HEK293 (cell line): ENCODE results near the gene LAMP5.

Source experiments
- CTCF ChIA-PET: fragments of 350-600 bp; formaldehyde crosslinking; extraction: SDS; loops from one replicate; lab custom pipeline; 2021; ENCODE audit warnings: antibody characterized with exemption; lab: Yijun Ruan, JAX
- POLR2A ChIA-PET: fragments of 300-600 bp; formaldehyde crosslinking; extraction: SDS; loops from one replicate; lab custom pipeline; 2020; ENCODE audit warnings: antibody characterized with exemption, inconsistent platforms; lab: Yijun Ruan, JAX
- H3K27ac ChIP-seq: fragments of 200-500 bp; sonication (Bioruptor generic); 2 replicates; pipeline ENCODE4 v1.5.1; 2014; ENCODE audit warnings: low read depth, low read length, control low read depth, inconsistent platforms; ENCODE audit errors: extremely low read depth
- H3K36me3 ChIP-seq, 2 experiments: fragments of 200-500 bp in 1 of 2; sonication (Bioruptor generic) in 1 of 2; 1 replicate in 1 of 2; 2 replicates in 1 of 2; pipeline ENCODE4 v1.5.1; 2014 to 2017; ENCODE audit warnings: inconsistent platforms in 2 of 2, low read length in 2 of 2; ENCODE audit not compliant: control insufficient read depth in 2 of 2, insufficient read depth in 1 of 2
- H3K4me1 ChIP-seq: fragments of 200-500 bp; sonication (Bioruptor generic); 2 replicates; pipeline ENCODE4 v1.5.1; 2014; ENCODE audit warnings: mild to moderate bottlenecking, low read length, inconsistent platforms; ENCODE audit not compliant: control insufficient read depth, insufficient read depth
- H3K4me3 ChIP-seq: 2 replicates; pipeline ENCODE4 v1.5.1; 2011; ENCODE audit warnings: low read depth, mild to moderate bottlenecking, control low read depth, low read length, moderate library complexity
- H3K9me3 ChIP-seq: fragments of 200-500 bp; sonication (Bioruptor generic); 2 replicates; pipeline ENCODE4 v1.5.1; 2014; ENCODE audit warnings: low read depth, low read length, inconsistent platforms; ENCODE audit not compliant: control insufficient read depth, insufficient read depth
- HOXA7 ChIP-seq: sonication (generic); formaldehyde crosslinking; IDR thresholded peaks from 2 replicates; pipeline ENCODE4 v1.8.1; 2022; ENCODE audit warnings: missing genetic modification reagents, borderline replicate concordance
- OSR2 ChIP-seq: fragments of 450-650 bp; formaldehyde crosslinking; IDR thresholded peaks from 2 replicates; pipeline ENCODE4 v1.5.1; 2016; ENCODE audit warnings: missing biosample characterization, missing genetic modification characterization
- REPIN1 ChIP-seq: fragments of 450-650 bp; formaldehyde crosslinking; IDR thresholded peaks from 2 replicates; pipeline ENCODE4 v1.5.1; 2017; ENCODE audit warnings: missing biosample characterization, missing genetic modification characterization, low read depth
- ZNF146 ChIP-seq: fragments of 450-650 bp; formaldehyde crosslinking; IDR thresholded peaks from 2 replicates; pipeline ENCODE4 v1.5.1; 2016; ENCODE audit warnings: missing biosample characterization, missing genetic modification characterization
- ZNF404 ChIP-seq: fragments of 450-650 bp; formaldehyde crosslinking; IDR thresholded peaks from 2 replicates; pipeline ENCODE4 v1.5.1; 2017; ENCODE audit warnings: missing biosample characterization, missing genetic modification characterization
- ZNF48 ChIP-seq: fragments of 450-650 bp; formaldehyde crosslinking; IDR thresholded peaks from 2 replicates; pipeline ENCODE4 v1.5.1; 2016; ENCODE audit warnings: missing biosample characterization, missing genetic modification characterization
- ZNF514 ChIP-seq: fragments of 450-650 bp; formaldehyde crosslinking; IDR thresholded peaks from 2 replicates; pipeline ENCODE4 v1.5.1; 2016; ENCODE audit warnings: missing biosample characterization, missing genetic modification characterization
- ZNF561 ChIP-seq: fragments of 450-650 bp; IDR thresholded peaks from 2 replicates; pipeline ENCODE4 v1.5.1; 2018; ENCODE audit warnings: missing biosample characterization, missing genetic modification characterization, borderline replicate concordance
- ZNF596 ChIP-seq: fragments of 450-650 bp; IDR thresholded peaks from 2 replicates; pipeline ENCODE4 v1.5.0; 2018; ENCODE audit warnings: missing biosample characterization, mild to moderate bottlenecking, missing genetic modification characterization, moderate library complexity
- ZNF600 ChIP-seq: fragments of 450-650 bp; formaldehyde crosslinking; IDR thresholded peaks from 2 replicates; pipeline ENCODE4 v1.5.1; 2016; ENCODE audit warnings: missing biosample characterization, missing genetic modification characterization
- ZNF626 ChIP-seq: fragments of 450-650 bp; sonication (Bioruptor Pico); formaldehyde crosslinking; IDR thresholded peaks from 2 replicates; pipeline ENCODE4 v1.5.1; 2018; ENCODE audit warnings: missing biosample characterization, missing genetic modification characterization, inconsistent platforms
- ZNF629 ChIP-seq: fragments of 450-650 bp; formaldehyde crosslinking; IDR thresholded peaks from 2 replicates; pipeline ENCODE4 v1.5.1; 2017; ENCODE audit warnings: missing biosample characterization, missing genetic modification characterization
- ZNF707 ChIP-seq: fragments of 450-650 bp; formaldehyde crosslinking; IDR thresholded peaks from 2 replicates; pipeline ENCODE4 v1.5.1; 2016; ENCODE audit warnings: missing biosample characterization, missing genetic modification characterization
- ZNF768 ChIP-seq: fragments of 450-650 bp; formaldehyde crosslinking; IDR thresholded peaks from 2 replicates; pipeline ENCODE4 v1.5.1; 2018; ENCODE audit warnings: missing biosample characterization, mild to moderate bottlenecking, missing genetic modification characterization
- TF ChIP-seq, protein P1 (sequence below): fragments of 450-650 bp; formaldehyde crosslinking; IDR thresholded peaks from 2 replicates; pipeline ENCODE4 v1.5.1; 2016; ENCODE audit warnings: missing biosample characterization, missing genetic modification characterization
- TF ChIP-seq, protein P2 (sequence below): fragments of 450-650 bp; formaldehyde crosslinking; IDR thresholded peaks from 2 replicates; pipeline ENCODE4 v1.5.1; 2017; ENCODE audit warnings: missing biosample characterization, mild to moderate bottlenecking, missing genetic modification characterization, moderate library complexity
- TF ChIP-seq, protein P3 (sequence below): sonication (generic); formaldehyde crosslinking; IDR thresholded peaks from 2 replicates; pipeline ENCODE4 v1.8.1; 2022; ENCODE audit warnings: mild to moderate bottlenecking, moderate library complexity, missing genetic modification reagents
- TF ChIP-seq, protein P4 (sequence below): fragments of 450-650 bp; formaldehyde crosslinking; IDR thresholded peaks from 2 replicates; pipeline ENCODE4 v1.5.1; 2016; ENCODE audit warnings: missing biosample characterization, missing genetic modification characterization

The LAMP5 gene

DNA sequence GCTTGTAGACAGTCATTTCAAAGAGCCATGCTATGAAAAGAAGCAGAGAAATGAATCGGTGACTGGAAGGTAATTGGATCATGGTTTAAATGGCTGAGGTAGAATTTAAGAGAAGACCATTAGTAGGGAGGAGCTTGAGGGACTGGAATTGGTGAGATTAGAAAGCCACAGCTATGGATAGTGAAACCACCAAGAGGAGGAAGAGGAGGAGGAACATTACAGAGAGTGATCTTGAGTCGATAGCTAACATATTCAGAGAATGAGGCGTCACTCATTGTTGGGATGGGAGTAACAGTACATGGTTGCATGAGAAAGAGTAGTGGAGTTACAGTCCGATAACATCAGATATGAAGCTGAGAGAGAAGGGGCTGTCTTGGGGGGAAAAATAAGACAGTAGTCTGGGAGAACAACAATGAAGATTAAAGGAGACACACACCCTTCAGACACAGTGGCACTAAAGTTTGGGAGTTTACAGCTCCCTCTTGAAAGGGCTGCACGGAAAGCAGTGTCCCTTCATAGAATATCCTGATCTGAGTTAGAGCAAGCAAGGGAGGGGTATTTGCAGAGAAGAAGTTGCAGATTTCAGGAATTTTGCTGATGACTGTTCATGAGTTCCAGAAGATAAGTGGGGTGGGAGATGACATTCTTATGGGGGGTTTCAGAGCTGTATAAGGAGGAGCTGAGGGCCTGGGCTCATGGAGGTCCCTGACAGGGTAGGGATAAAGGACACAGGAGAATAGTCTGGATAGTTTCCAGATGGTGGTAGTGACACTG lies 15.1 kb upstream of the LAMP5 start (continued):
- no peak for TF ChIP-seq ZNF707 (tag by site-specific recombination)
- TF ChIP-seq HOXA7 (CRISPR knock-in tag): no peak
- no peak for TF ChIP-seq ZNF600 (tag by site-specific recombination)
- no peak for TF ChIP-seq ZNF768 (tag by site-specific recombination)
- TF ChIP-seq, protein P1, sequence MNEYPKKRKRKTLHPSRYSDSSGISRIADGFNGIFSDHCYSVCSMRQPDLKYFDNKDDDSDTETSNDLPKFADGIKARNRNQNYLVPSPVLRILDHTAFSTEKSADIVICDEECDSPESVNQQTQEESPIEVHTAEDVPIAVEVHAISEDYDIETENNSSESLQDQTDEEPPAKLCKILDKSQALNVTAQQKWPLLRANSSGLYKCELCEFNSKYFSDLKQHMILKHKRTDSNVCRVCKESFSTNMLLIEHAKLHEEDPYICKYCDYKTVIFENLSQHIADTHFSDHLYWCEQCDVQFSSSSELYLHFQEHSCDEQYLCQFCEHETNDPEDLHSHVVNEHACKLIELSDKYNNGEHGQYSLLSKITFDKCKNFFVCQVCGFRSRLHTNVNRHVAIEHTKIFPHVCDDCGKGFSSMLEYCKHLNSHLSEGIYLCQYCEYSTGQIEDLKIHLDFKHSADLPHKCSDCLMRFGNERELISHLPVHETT (tag by site-specific recombination): no peak
- TF ChIP-seq OSR2: no peak
- TF ChIP-seq ZNF404 (tag by site-specific recombination): no peak
- TF ChIP-seq ZNF629 (tag by site-specific recombination): no peak
- no peak for TF ChIP-seq ZNF626 (tag by site-specific recombination)

DNA sequence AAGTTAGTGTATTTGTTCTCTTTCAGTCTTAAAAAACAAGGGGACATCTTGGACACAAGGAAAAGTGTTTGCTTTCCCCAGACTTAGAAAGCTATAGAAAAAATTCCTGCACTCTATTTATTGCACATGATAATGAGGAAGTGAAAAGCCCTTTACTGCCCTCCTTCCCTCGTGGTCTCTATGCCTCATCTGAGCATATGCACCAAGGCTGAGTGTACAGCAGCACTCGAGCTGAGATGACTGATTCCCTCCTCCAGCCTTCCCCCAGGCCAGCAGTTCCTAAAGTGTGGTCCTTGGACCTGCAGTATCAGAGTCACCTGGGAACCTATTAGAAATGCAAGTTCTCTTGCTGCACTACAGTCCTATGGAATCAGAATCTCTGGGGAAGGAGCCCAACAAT lies 14.3 kb upstream of the LAMP5 start:
- Histone ChIP-seq H3K4me3 (no peak overlapping the region), H3K9me3 (no peaks in the 10 kb centered on the region), H3K36me3 (no peaks in the 10 kb centered on the region), H3K4me1 (no peaks in the 10 kb centered on the region), H3K27ac (no peak overlapping the region)
- POLR2A ChIA-PET: no interaction called here
- CTCF ChIA-PET: interaction anchor here (0.9 kb wide), 1 partner anchor 93 kb away, joined by 3 read pairs; no protein-coding TSS in a partner anchor
- no peak for TF ChIP-seq ZNF561 (tag by site-specific recombination)
- no peak for TF ChIP-seq ZNF48 (tag by site-specific recombination)
- no peak for TF ChIP-seq ZNF146 (tag by site-specific recombination)
- TF ChIP-seq, protein P2, sequence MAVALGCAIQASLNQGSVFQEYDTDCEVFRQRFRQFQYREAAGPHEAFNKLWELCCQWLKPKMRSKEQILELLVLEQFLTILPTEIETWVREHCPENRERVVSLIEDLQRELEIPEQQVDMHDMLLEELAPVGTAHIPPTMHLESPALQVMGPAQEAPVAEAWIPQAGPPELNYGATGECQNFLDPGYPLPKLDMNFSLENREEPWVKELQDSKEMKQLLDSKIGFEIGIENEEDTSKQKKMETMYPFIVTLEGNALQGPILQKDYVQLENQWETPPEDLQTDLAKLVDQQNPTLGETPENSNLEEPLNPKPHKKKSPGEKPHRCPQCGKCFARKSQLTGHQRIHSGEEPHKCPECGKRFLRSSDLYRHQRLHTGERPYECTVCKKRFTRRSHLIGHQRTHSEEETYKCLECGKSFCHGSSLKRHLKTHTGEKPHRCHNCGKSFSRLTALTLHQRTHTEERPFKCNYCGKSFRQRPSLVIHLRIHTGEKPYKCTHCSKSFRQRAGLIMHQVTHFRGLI (tag by site-specific recombination): no peak
- TF ChIP-seq, protein P3, sequence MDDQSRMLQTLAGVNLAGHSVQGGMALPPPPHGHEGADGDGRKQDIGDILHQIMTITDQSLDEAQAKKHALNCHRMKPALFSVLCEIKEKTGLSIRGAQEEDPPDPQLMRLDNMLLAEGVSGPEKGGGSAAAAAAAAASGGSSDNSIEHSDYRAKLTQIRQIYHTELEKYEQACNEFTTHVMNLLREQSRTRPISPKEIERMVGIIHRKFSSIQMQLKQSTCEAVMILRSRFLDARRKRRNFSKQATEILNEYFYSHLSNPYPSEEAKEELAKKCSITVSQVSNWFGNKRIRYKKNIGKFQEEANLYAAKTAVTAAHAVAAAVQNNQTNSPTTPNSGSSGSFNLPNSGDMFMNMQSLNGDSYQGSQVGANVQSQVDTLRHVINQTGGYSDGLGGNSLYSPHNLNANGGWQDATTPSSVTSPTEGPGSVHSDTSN (CRISPR knock-in tag): no peak
- TF ChIP-seq ZNF514 (tag by site-specific recombination): no peak
- TF ChIP-seq REPIN1 (tag by site-specific recombination): no peak
- TF ChIP-seq, protein P4, sequence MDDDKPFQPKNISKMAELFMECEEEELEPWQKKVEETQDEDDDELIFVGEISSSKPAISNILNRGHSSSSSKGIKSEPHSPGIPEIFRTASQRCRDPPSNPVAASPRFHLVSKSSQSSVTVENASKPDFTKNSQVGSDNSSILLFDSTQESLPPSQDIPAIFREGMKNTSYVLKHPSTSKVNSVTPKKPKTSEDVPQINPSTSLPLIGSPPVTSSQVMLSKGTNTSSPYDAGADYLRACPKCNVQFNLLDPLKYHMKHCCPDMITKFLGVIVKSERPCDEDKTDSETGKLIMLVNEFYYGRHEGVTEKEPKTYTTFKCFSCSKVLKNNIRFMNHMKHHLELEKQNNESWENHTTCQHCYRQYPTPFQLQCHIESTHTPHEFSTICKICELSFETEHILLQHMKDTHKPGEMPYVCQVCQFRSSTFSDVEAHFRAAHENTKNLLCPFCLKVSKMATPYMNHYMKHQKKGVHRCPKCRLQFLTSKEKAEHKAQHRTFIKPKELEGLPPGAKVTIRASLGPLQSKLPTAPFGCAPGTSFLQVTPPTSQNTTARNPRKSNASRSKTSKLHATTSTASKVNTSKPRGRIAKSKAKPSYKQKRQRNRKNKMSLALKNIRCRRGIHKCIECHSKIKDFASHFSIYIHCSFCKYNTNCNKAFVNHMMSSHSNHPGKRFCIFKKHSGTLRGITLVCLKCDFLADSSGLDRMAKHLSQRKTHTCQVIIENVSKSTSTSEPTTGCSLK (tag by site-specific recombination): no peak
- TF ChIP-seq ZNF596 (tag by site-specific recombination): no peak
